OCI-LY3 (cell line): ENCODE data around the gene MBD4.

Experiments
- EZH2phosphoT487 ChIP-seq: fragments of 200-600 bp; shearing (Covaris generic); IDR thresholded peaks from 2 replicates; pipeline ENCODE4 v1.6.1; 2018; ENCODE audit warnings: antibody characterized with exemption, mixed run types, low read depth
- TF ChIP-seq, protein P1 (sequence below): fragments of 200-600, 300-600 bp; sonication (generic); IDR thresholded peaks from 2 replicates; pipeline ENCODE4 v1.5.1; 2014; ENCODE audit warnings: antibody characterized with exemption, low read length, low read depth

DNA sequence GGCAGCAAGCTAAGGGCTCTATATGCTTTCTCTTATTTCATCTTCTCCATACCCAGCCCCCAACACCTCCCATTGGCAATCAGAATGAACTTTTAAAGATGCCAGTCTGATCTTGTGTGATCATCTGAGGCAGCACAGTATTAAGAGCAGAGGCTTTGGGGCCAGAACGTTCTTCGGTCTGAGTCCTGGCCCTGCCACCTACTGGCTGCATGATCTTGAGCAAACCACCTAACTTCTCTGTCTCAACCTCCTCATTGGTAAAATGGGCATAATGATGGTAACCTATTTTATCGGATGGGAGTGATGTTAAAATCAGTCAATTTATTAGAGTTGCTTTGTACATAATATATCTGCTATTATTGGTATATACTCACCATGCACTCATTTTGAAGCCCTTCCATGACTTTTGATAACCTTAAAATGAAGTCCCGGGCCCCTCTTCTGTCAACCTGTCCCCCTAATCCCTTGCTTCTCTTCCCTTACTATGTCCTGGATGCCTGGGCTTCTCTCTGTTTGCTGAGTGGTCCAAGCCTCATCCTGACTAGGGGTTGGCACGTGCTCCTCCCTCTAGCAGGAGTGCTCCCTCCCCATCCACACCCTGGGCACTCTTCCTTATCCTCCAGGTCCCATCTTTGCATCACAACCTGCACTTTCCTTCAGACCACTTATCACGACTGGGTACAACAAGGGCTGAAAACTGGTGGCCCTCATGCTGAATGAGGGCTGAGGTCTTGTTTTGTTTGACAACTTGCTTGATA, 17.6 kb downstream of the MBD4 start:
- TF ChIP-seq, protein P1, sequence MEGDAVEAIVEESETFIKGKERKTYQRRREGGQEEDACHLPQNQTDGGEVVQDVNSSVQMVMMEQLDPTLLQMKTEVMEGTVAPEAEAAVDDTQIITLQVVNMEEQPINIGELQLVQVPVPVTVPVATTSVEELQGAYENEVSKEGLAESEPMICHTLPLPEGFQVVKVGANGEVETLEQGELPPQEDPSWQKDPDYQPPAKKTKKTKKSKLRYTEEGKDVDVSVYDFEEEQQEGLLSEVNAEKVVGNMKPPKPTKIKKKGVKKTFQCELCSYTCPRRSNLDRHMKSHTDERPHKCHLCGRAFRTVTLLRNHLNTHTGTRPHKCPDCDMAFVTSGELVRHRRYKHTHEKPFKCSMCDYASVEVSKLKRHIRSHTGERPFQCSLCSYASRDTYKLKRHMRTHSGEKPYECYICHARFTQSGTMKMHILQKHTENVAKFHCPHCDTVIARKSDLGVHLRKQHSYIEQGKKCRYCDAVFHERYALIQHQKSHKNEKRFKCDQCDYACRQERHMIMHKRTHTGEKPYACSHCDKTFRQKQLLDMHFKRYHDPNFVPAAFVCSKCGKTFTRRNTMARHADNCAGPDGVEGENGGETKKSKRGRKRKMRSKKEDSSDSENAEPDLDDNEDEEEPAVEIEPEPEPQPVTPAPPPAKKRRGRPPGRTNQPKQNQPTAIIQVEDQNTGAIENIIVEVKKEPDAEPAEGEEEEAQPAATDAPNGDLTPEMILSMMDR = no peak
- TF ChIP-seq EZH2phosphoT487 = no peak
